ENCODE data around the gene AIFM1. TPM values are rescaled to one million over a fixed set of nuclear protein-coding genes. Genes with fewer than 3 reads are reported as not detected.

The AIFM1 gene
- total and polyA plus RNA-seq, 12 donors: 37.4 to 163 (median 69.6) TPM

DNA sequence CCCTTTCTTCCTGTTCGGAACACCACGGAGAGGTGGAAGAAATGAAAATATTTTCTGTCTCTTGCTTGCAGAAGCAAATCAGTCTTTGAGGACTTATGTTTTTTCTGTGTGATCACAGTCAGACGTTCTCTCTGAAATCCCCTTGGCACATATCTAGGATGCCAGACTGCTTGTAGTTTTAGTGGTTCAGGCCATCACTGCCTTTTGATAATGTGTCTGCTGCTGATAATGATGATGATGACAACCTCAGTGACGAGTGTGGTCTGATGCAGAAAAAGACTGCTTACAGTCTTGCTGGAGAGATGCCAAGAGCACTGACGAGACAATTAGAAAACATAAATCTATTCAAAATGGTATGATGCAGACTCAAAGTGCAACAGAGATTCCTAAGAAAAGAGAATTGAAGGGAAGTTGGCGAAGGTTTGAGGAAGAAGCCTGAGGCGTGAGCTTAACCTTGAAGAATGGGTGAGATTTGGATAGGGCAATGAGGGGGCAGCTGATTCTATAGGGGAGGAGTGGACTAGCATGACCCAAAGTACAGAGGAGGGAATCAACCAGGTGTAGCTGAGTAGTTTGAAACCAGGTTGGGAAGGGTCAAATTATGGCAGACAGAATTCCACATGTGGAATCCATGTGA is 14.1 kb upstream of the AIFM1 start:
- no peaks in the 10 kb centered on the region for H3K9me3 ChIP-seq (replicated peaks in 1 of 3)
- 46 to 63% (median 53%) methylated on average over 7 of the region's 7 CpGs for WGBS, 4 donors
- H3K4me1 ChIP-seq (replicated peaks in 1 of 2): peaks cover 0 to 2% of the 10 kb centered on the region in 2 donors
- no peaks in the 10 kb centered on the region for H3K36me3 ChIP-seq (replicated peaks in 1 of 2)
- no peak overlapping the region for H3K4me3 ChIP-seq
- H3K27ac ChIP-seq: no peak overlapping the region
- DNase-seq: no peak
- intact Hi-C loops (cut with DNase I): no loop called here
- no peaks in the 10 kb centered on the region for H3K27me3 ChIP-seq
- no peak for TF ChIP-seq POLR2A (IDR thresholded peaks at IDR 0.05)
- TF ChIP-seq, protein P1, sequence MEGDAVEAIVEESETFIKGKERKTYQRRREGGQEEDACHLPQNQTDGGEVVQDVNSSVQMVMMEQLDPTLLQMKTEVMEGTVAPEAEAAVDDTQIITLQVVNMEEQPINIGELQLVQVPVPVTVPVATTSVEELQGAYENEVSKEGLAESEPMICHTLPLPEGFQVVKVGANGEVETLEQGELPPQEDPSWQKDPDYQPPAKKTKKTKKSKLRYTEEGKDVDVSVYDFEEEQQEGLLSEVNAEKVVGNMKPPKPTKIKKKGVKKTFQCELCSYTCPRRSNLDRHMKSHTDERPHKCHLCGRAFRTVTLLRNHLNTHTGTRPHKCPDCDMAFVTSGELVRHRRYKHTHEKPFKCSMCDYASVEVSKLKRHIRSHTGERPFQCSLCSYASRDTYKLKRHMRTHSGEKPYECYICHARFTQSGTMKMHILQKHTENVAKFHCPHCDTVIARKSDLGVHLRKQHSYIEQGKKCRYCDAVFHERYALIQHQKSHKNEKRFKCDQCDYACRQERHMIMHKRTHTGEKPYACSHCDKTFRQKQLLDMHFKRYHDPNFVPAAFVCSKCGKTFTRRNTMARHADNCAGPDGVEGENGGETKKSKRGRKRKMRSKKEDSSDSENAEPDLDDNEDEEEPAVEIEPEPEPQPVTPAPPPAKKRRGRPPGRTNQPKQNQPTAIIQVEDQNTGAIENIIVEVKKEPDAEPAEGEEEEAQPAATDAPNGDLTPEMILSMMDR (IDR thresholded peaks at IDR 0.05): no peak

DNA sequence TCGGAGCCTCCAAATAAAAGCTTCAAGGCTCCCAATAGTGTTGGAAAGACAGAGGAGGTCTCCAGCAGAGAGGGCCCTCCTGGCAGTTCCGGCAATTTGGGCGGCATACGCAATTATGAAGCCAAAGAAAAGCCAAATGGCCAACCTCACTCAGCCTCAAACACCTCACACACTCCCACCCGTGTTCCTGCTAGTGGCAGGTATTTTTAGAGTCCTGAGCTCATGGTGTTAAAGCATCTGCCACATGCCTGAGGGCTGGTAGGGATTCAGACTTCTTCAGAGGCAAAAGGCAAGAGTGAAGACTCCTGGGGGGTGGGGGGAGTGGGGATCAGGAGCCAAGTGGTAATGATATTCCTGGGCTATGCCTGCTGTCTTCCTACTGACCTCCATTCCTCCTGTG is 13.5 kb upstream of the AIFM1 start:
- intact Hi-C loops (cut with DNase I): no loop called here
- no peak for TF ChIP-seq POLR2A (IDR thresholded peaks at IDR 0.05)
- TF ChIP-seq, protein P1 (IDR thresholded peaks at IDR 0.05): no peak
- DNase-seq: no peak
- no peaks in the 10 kb centered on the region for H3K36me3 ChIP-seq (replicated peaks in 1 of 2)
- peaks cover 5 to 7% of the 10 kb centered on the region in 2 donors for H3K4me1 ChIP-seq (replicated peaks in 1 of 2)
- H3K4me3 ChIP-seq: no peak overlapping the region
- H3K9me3 ChIP-seq (replicated peaks in 1 of 3): no peaks in the 10 kb centered on the region
- 74 to 81% (median 77%) methylated on average over 5 of the region's 5 CpGs for WGBS, 4 donors
- H3K27me3 ChIP-seq: no peaks in the 10 kb centered on the region
- H3K27ac ChIP-seq: no peak overlapping the region

DNA sequence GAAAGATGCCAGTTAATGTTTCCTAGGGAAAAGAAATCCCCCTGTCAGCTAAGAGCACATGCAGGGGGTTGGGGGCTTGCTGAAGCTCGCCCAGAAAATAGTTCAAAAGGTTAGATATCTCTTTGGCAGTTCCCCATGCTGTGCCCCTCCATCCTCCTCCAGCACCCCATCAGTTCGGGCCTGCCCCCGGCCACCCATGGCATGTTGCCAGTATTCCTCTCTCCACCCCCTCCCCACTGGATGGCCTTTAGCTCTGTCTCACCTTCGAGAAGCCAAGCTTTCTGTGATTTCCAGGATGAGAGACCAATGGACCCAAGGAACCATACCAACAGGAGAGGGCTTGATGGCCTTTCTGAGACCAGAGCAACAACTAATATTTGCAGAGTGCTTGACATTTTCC is 11.3 kb upstream of the AIFM1 start:
- whole genome bisulfite sequencing, 4 donors: 55 to 91% (median 73%) methylated on average over 2 to 4 of the region's 4 CpGs
- H3K4me3 ChIP-seq: no peak overlapping the region
- intact Hi-C loops (cut with DNase I): no loop called here
- H3K27ac ChIP-seq: no peak overlapping the region
- peaks cover 9 to 28% of the 10 kb centered on the region in 2 donors for H3K4me1 ChIP-seq (replicated peaks in 1 of 2)
- no peaks in the 10 kb centered on the region for H3K9me3 ChIP-seq (replicated peaks in 1 of 3)
- no peak for TF ChIP-seq POLR2A (IDR thresholded peaks at IDR 0.05)
- TF ChIP-seq, protein P1 (IDR thresholded peaks at IDR 0.05): no peak
- H3K27me3 ChIP-seq: no peaks in the 10 kb centered on the region
- DNase-seq: no peak
- H3K36me3 ChIP-seq (replicated peaks in 1 of 2): no peaks in the 10 kb centered on the region

DNA sequence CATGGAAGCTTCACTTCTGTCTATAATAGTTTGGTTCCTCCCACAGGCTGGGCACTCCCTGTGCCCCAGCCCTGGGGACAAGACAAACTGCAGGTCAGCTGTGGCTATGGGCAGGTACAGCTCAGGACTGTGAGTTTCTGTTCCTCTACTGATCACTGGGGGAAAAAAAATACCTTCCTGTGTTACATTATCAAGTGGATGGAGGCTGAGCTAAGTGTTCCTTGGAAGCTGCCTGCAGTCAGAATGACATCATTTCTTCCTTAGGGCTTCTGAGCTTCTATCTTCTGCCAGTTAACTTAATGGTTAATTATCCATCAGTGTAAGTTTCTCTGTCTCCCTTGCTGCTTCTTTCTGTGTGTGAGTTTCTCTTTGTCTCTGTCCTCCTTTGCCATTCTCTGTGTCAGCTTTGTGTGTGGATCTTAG is 10.7 kb upstream of the AIFM1 start:
- Histone ChIP-seq H3K4me3 (no peak overlapping the region), H3K9me3 (replicated peaks in 1 of 3) (no peaks in the 10 kb centered on the region), H3K27ac (no peak overlapping the region), H3K4me1 (replicated peaks in 1 of 2) (peaks cover 9 to 28% of the 10 kb centered on the region in 2 donors), H3K36me3 (replicated peaks in 1 of 2) (no peaks in the 10 kb centered on the region), H3K27me3 (no peaks in the 10 kb centered on the region)
- intact Hi-C loops (cut with DNase I): no loop called here
- TF ChIP-seq POLR2A (IDR thresholded peaks at IDR 0.05): no peak
- TF ChIP-seq, protein P1 (IDR thresholded peaks at IDR 0.05): no peak
- no peak for DNase-seq
